AG04449 (cell line): Measurements from ENCODE around the gene NEK11.

ENCODE experiments used
- CTCF ChIA-PET: fragments of 350-600 bp; formaldehyde crosslinking; extraction: SDS; loops from one replicate; lab custom pipeline; 2021; ENCODE audit warnings: antibody characterized with exemption; lab: Yijun Ruan, JAX
- POLR2A ChIA-PET: fragments of 400-600, 350-600 bp; formaldehyde crosslinking; extraction: SDS; loops from one replicate; lab custom pipeline; 2020; ENCODE audit warnings: antibody characterized with exemption, inconsistent platforms; lab: Yijun Ruan, JAX
- DNase-seq: peaks from one replicate; pipeline ENCODE4 v3.0.0-alpha.2; 2010; ENCODE audit warnings: low read depth, low spot score
- H3K4me3 ChIP-seq: 2 replicates; pipeline ENCODE4 v1.5.1; 2011; ENCODE audit warnings: low read depth, mild to moderate bottlenecking, control low read depth, low read length
- CTCF ChIP-seq: IDR thresholded peaks from one replicate; pipeline ENCODE4 v1.5.1; 2011; ENCODE audit warnings: mild to moderate bottlenecking, moderate library complexity, low read length, control low read depth, inconsistent platforms; ENCODE audit not compliant: insufficient read depth; ENCODE audit errors: missing control alignments

Gene NEK11

DNA sequence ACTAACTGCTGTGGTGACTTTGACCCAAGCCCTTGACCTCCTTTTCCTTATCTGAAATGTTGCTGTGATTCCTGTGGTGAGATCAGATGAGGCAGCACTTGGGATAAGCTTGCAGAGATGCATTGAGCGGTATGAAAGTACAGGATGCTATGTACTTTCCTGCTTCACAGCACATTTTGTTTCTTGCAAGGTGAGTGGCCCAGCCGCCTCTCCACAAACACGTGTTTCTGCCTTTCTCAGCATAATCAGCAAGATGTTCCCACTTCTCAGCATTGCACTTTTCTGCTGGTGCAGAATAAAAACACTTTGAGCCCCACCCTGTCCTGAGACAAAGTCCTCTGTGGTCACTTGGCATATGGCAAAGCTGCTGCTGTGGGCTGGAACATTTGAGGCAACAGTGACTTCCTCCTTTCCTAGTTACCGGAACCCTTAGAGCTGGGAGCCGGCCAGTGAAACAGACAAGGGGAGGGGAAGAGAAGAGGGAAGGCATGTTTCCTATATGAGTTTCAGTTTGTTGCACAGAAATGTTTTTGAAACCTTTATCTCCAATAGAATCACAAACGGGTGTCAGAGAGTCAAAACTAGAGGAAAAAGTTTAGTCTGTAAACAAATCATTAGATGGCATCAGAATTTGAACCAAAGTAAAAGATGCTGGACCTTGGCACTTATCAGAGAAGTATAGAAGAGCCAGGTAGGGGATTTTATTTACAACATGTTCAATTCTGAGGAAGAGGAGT lies 359.9 kb downstream of the NEK11 start:
- CTCF ChIA-PET, result no interaction called here
- H3K4me3 ChIP-seq, result no peak overlapping the region
- no peak for TF ChIP-seq CTCF
- no peak for DNase-seq
- POLR2A ChIA-PET, result no interaction called here

GRCh38 chr3:131387796-131388489 lies 361.3 kb downstream of the NEK11 start:
- CTCF ChIA-PET, result no interaction called here
- no peak for TF ChIP-seq CTCF
- POLR2A ChIA-PET, result no interaction called here

DNA sequence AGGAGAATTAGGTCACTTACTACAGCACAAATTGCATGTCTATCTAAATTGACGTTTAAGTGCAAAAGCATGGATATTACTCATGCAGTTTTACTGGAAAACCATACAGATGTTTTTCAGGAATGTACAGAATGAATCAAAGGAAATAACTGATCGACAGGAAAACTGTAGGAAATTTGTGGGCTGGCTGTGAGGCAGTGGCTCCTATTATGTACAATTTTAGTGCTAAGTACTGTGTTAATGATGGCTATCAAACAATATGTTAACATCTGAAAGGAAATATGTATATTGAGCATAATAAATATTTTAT lies 361.8 kb downstream of the NEK11 start:
- TF ChIP-seq CTCF, result no peak
- no peak overlapping the region for H3K4me3 ChIP-seq
- DNase-seq, result no peak
- CTCF ChIA-PET, result no interaction called here
- POLR2A ChIA-PET, result no interaction called here

More at GRCh38 chr3:131387796-131388489, 361.3 kb downstream of the NEK11 start:
- H3K4me3 ChIP-seq, result no peak overlapping the region
- no peak for DNase-seq

- ChIA-PET CTCF (no interaction called here), POLR2A (no interaction called here)
- H3K4me3 ChIP-seq, result no peak overlapping the region
- no peak for DNase-seq
- no peak for TF ChIP-seq CTCF
Measured at GRCh38 chr3:131390331-131390730, 363.7 kb downstream of the NEK11 start.

- TF ChIP-seq CTCF, result no peak
- DNase-seq, result no peak
- POLR2A ChIA-PET, result no interaction called here
- no peak overlapping the region for H3K4me3 ChIP-seq
- CTCF ChIA-PET, result no interaction called here
Measured at GRCh38 chr3:131393051-131393450, 366.4 kb downstream of the NEK11 start.

GRCh38 chr3:131393868-131394267 lies 367.2 kb downstream of the NEK11 start:
- DNase-seq, result no peak
- no peak overlapping the region for H3K4me3 ChIP-seq
- TF ChIP-seq CTCF, result no peak
- ChIA-PET POLR2A (interaction anchor here (1.0 kb wide), 1 partner anchor 12 kb away, joined by 3 read pairs; no protein-coding TSS in a partner anchor), CTCF (no interaction called here)
